ENCODE results near the gene ZNF552. TPM values are rescaled to one million over a fixed set of nuclear protein-coding genes. Genes with fewer than 3 reads are reported as not detected.
"Not testable (repeated sequence)": the region's sequence is repeated elsewhere in the genome, so short reads cannot be mapped to it uniquely, and the experiment has no call there.

The ZNF552 gene
- polyA plus RNA-seq (2013, experiment 1 of 2; ENCODE audit: insufficient read length), result 3.1 TPM
- polyA plus RNA-seq (2013, experiment 2 of 2; ENCODE audit: insufficient read length), result 2.6 TPM

- peak; percentile 93 for DNase-seq
Observed at GRCh38 chr19:57814505-57815246, at the start of gene ZNF552. TSS of gene ZNF552 (minus strand) at chr19:57814913. CDS start at chr19:57814743, 170 bp downstream.

- not testable (repeated sequence) for DNase-seq
Observed at GRCh38 chr19:57862351-57862750, 47.6 kb upstream of the ZNF552 start.

- not testable (repeated sequence) for DNase-seq
Observed at GRCh38 chr19:57854117-57854516, 39.4 kb upstream of the ZNF552 start.

GRCh38 chr19:57851812-57852603, 37.3 kb upstream of the ZNF552 start:
- not testable (repeated sequence) for DNase-seq

- DNase-seq, result no peak
Observed at GRCh38 chr19:57850553-57851017, 35.9 kb upstream of the ZNF552 start.

- peak; percentile 88 for DNase-seq
Observed at GRCh38 chr19:57849666-57850473, 35.2 kb upstream of the ZNF552 start, which contains the start of gene ZNF587. TSS of gene ZNF587 (plus strand) at chr19:57849859. CDS start at chr19:57850039, 180 bp downstream.

GRCh38 chr19:57849162-57849665, 34.5 kb upstream of the ZNF552 start:
- not testable (repeated sequence) for DNase-seq

- DNase-seq, result not testable (repeated sequence)
Observed at GRCh38 chr19:57847164-57847563, 32.5 kb upstream of the ZNF552 start.

GRCh38 chr19:57841122-57841763, 26.5 kb upstream of the ZNF552 start:
- peak; percentile 8 for DNase-seq

GRCh38 chr19:57838622-57839191, 24.0 kb upstream of the ZNF552 start:
- not testable (repeated sequence) for DNase-seq

- DNase-seq, result not testable (repeated sequence)
Observed at GRCh38 chr19:57836991-57837390, 22.3 kb upstream of the ZNF552 start.

- peak; percentile 74 for DNase-seq
Observed at GRCh38 chr19:57830071-57830602, 15.4 kb upstream of the ZNF552 start, which contains the start of gene ZNF587B. TSS of gene ZNF587B (plus strand) at chr19:57830299. CDS start at chr19:57830529, 230 bp downstream.

- DNase-seq, result no peak
Observed at GRCh38 chr19:57829316-57829715, 14.6 kb upstream of the ZNF552 start.

GRCh38 chr19:57825511-57825910, 10.8 kb upstream of the ZNF552 start:
- no peak for DNase-seq

GRCh38 chr19:57823608-57824007, 8.9 kb upstream of the ZNF552 start:
- not testable (repeated sequence) for DNase-seq

- DNase-seq, result not testable (repeated sequence)
Observed at GRCh38 chr19:57823155-57823554, 8.4 kb upstream of the ZNF552 start.

GRCh38 chr19:57821501-57821900, 6.8 kb upstream of the ZNF552 start:
- DNase-seq, result not testable (repeated sequence)

- DNase-seq, result not testable (repeated sequence)
Observed at GRCh38 chr19:57821095-57821494, 6.4 kb upstream of the ZNF552 start.

GRCh38 chr19:57820599-57820998, 5.9 kb upstream of the ZNF552 start:
- no peak for DNase-seq

GRCh38 chr19:57819475-57820148, 4.9 kb upstream of the ZNF552 start:
- DNase-seq, result peak; percentile 93

All from fibroblast of skin of scalp (primary cell).